GM23338 (cell line): Measurements from ENCODE around the gene SNX15.
"Not testable (repeated sequence)": the region's sequence is repeated elsewhere in the genome, so short reads cannot be mapped to it uniquely, and the experiment has no call there.

Source experiments
- CREB1 ChIP-seq: fragments of 250-450 bp; sonication (Bioruptor Pico); IDR thresholded peaks from 2 replicates; pipeline ENCODE4 v1.5.0; 2020; ENCODE audit warnings: low read depth, mild to moderate bottlenecking, moderate library complexity
- CTCF ChIP-seq, 2 experiments: fragments of 200-600 bp in 1 of 2; sonication (generic) in 1 of 2; conservative IDR thresholded peaks; 2 replicates each; pipeline versions ENCODE4 v1.5.1 to v1.6.1; 2016 to 2017; ENCODE audit warnings: antibody characterized with exemption in 2 of 2, low read depth in 2 of 2, mild to moderate bottlenecking in 2 of 2, moderate library complexity in 1 of 2
- ETS1 ChIP-seq: IDR thresholded peaks from 2 replicates; pipeline ENCODE4 v1.6.1; 2016; ENCODE audit warnings: antibody characterized with exemption
- EZH2 ChIP-seq: fragments of 200-600 bp; sonication (generic); IDR thresholded peaks from one replicate; pipeline ENCODE4 v1.8.0; 2017; ENCODE audit warnings: antibody characterized with exemption, mild to moderate bottlenecking, low read depth; ENCODE audit not compliant: unreplicated experiment
- EZH2phosphoT487 ChIP-seq: fragments of 200-600 bp; sonication (generic); IDR thresholded peaks from one replicate; pipeline ENCODE4 v1.8.1; 2018; ENCODE audit warnings: antibody characterized with exemption; ENCODE audit not compliant: unreplicated experiment
- JUNB ChIP-seq: IDR thresholded peaks from one replicate; pipeline ENCODE4 v1.6.1; 2016; ENCODE audit warnings: antibody characterized with exemption; ENCODE audit not compliant: unreplicated experiment
- NANOG ChIP-seq: IDR thresholded peaks from 2 replicates; pipeline ENCODE4 v1.6.1; 2016; ENCODE audit warnings: antibody characterized with exemption, borderline replicate concordance
- POLR2AphosphoS5 ChIP-seq: IDR thresholded peaks from 2 replicates; pipeline ENCODE4 v1.6.1; 2016; ENCODE audit warnings: antibody characterized with exemption, low read depth
- REST ChIP-seq: IDR thresholded peaks from one replicate; pipeline ENCODE4 v1.6.1; 2018; ENCODE audit warnings: antibody characterized with exemption; ENCODE audit not compliant: unreplicated experiment
- STAT1 ChIP-seq: IDR thresholded peaks from one replicate; pipeline ENCODE4 v1.6.1; 2016; ENCODE audit warnings: antibody characterized with exemption; ENCODE audit not compliant: unreplicated experiment
- ZNF331 ChIP-seq: fragments of 250-450 bp; sonication (Bioruptor Pico); IDR thresholded peaks from 2 replicates; pipeline ENCODE4 v1.5.0; 2020; ENCODE audit warnings: low read depth, mild to moderate bottlenecking, moderate library complexity

- TF ChIP-seq EZH2; CTCF (conservative IDR thresholded peaks at IDR 0.05; ENCODE audit: low read depth in 2 of 2); POLR2AphosphoS5; EZH2phosphoT487; CREB1 (CRISPR knock-in tag); ETS1; REST; ZNF331 (CRISPR knock-in tag); NANOG; JUNB; STAT1: not testable (repeated sequence)
Observed at GRCh38 chr11:65003968-65004367, 23.3 kb upstream of the SNX15 start.
